BE2C (cell line): ENCODE results near the gene SYK.
A peak's percentile ranks its signal among the peaks of the same experiment; 100 is the strongest.

Experiments used
- DNase-seq: peaks from one replicate; pipeline ENCODE4 v3.0.0-alpha.2; 2020
- H3K27me3 ChIP-seq: fragments of 250-450 bp; sonication (Bioruptor Pico); 2 replicates; pipeline ENCODE4 v1.5.1; 2020; ENCODE audit warnings: mild to moderate bottlenecking
- H3K36me3 ChIP-seq: fragments of 250-450 bp; sonication (Bioruptor Pico); 2 replicates; pipeline ENCODE4 v1.5.1; 2020; ENCODE audit warnings: mild to moderate bottlenecking
- H3K4me1 ChIP-seq: fragments of 250-450 bp; sonication (Bioruptor Pico); 2 replicates; pipeline ENCODE4 v1.5.1; 2020
- H3K4me3 ChIP-seq: 2 replicates; pipeline ENCODE4 v1.5.1; 2011; ENCODE audit warnings: low read depth, low read length
- H3K9me3 ChIP-seq: fragments of 250-450 bp; sonication (Bioruptor Pico); 2 replicates; pipeline ENCODE4 v1.5.1; 2020
- TF ChIP-seq, protein P1 (sequence below): IDR thresholded peaks from 2 replicates; pipeline ENCODE4 v1.5.1; 2012; ENCODE audit warnings: mild to moderate bottlenecking, low read depth, low read length

SYK gene

DNA sequence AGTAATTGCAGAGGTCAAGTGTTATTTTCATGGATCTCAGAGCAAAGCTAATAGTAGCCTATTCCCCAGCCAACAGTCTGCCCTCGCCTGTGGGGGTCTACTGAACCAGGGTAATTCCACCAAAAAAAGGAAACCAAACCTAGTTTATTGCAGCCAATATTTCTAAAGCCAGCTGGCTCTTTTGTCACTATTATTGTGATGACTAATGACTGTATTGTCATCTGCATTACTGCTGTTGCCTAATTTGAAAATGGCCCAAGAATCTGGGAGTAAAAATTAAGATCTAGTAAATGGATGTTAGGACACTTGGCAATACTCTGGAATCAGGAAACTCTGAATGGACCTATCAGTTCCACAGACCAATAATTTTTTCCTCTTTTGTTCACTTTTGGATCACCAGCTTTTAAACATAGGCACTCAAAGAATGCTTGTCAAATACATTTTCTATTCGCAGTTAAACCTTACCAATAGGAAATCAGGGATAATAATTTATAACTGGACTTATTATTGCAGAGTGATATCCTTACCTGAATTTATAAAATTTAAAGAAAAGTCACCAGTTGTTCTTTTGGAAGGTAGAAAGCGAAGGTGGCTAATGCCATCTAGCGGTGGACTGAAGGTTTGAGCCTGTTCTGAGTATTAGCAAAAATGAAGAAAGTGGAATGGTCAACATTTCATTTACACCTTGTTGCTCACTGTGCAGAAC, 69.2 kb downstream of the SYK start:
- no peak overlapping the region for H3K4me3 ChIP-seq
- H3K9me3 ChIP-seq: no peaks in the 10 kb centered on the region
- no peaks in the 10 kb centered on the region for H3K4me1 ChIP-seq
- TF ChIP-seq, protein P1, sequence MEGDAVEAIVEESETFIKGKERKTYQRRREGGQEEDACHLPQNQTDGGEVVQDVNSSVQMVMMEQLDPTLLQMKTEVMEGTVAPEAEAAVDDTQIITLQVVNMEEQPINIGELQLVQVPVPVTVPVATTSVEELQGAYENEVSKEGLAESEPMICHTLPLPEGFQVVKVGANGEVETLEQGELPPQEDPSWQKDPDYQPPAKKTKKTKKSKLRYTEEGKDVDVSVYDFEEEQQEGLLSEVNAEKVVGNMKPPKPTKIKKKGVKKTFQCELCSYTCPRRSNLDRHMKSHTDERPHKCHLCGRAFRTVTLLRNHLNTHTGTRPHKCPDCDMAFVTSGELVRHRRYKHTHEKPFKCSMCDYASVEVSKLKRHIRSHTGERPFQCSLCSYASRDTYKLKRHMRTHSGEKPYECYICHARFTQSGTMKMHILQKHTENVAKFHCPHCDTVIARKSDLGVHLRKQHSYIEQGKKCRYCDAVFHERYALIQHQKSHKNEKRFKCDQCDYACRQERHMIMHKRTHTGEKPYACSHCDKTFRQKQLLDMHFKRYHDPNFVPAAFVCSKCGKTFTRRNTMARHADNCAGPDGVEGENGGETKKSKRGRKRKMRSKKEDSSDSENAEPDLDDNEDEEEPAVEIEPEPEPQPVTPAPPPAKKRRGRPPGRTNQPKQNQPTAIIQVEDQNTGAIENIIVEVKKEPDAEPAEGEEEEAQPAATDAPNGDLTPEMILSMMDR: peak; percentile 91
- H3K27me3 ChIP-seq: peaks cover 14% of the 10 kb centered on the region
- H3K36me3 ChIP-seq: no peaks in the 10 kb centered on the region
- DNase-seq: peak; percentile 37

DNA sequence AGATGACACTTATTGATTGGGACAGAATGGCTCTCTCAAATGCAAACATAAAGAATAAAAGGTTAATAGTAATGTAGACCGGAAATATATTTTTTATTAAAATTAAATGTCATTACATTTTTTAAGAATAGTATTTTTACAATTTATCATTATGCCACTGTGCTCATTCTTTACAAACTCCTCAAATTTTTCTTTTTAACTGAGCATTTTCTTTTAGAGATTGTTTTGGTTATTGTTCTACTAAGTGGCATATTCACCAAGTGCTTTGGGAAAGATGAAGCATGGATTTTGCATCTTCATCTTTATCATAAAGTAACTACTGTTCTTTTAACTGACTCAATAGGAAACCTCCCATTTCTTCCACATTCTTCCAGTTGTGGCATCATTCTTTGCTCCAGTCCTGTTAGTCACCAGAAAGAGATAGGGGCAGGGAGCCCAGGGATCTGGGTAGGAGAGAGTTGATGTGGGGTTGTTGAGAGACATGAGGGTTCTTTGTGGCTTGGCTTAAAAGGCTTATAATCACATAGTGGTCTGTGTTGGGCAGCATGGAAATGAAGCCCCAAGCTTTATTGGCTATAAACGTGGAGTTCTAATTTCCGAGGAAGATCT, 69.8 kb downstream of the SYK start:
- Histone ChIP-seq H3K4me3 (no peak overlapping the region), H3K36me3 (no peaks in the 10 kb centered on the region), H3K4me1 (no peaks in the 10 kb centered on the region), H3K27me3 (peaks cover 14% of the 10 kb centered on the region), H3K9me3 (no peaks in the 10 kb centered on the region)
- TF ChIP-seq, protein P1: no peak
- no peak for DNase-seq

DNA sequence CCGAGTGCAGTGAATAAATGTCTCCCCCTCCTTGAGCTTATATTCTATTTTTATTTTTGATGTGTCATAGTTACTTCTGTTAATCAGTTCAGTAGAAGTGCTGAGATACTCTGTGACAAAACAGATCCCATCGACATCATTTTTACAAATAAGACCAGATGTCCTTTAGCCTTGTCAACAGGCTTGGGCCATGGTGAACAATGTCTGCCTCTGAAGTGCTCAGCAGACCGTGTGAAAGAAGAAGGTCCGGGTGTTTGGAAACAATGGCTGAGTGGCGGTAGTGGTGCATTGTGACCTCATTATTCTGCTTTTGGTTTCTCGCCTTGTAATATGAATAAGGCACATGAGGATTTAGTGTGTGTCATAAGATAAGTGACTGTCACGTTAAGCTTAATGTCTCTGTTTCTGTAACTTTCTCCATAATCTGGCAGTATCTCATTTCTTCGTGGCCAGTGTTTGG, 71.2 kb downstream of the SYK start:
- DNase-seq: no peak
- TF ChIP-seq, protein P1: no peak
- Histone ChIP-seq H3K4me3 (no peak overlapping the region), H3K4me1 (no peaks in the 10 kb centered on the region; the same call in 1 of the 2 replicates), H3K36me3 (no peaks in the 10 kb centered on the region), H3K9me3 (no peaks in the 10 kb centered on the region), H3K27me3 (peaks cover 10% of the 10 kb centered on the region; the same call in 1 of the 2 replicates)

DNA sequence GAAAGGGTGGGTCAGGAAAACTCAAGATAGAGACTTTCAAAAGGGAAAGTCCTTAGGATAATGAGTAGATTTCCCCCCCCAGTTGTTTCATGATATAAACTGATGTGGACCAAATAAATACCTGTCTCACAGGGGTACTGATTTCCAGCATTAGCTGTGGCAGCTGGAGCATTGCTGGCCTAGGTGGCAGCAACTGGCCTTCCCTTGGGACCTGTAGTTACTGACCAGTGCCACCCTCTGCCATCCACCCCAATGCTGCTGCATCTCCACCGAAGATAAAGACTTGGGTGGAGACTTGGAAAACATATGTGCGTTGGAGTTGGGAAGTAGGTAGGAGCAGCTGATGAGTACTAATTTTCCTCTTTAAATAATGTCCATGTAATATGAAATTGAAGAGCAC, 71.8 kb downstream of the SYK start:
- TF ChIP-seq, protein P1: no peak
- Histone ChIP-seq H3K27me3 (peaks cover 10% of the 10 kb centered on the region; the same call in 1 of the 2 replicates), H3K9me3 (no peaks in the 10 kb centered on the region), H3K4me1 (no peaks in the 10 kb centered on the region; the same call in 1 of the 2 replicates), H3K4me3 (no peak overlapping the region), H3K36me3 (no peaks in the 10 kb centered on the region)
- DNase-seq: no peak

DNA sequence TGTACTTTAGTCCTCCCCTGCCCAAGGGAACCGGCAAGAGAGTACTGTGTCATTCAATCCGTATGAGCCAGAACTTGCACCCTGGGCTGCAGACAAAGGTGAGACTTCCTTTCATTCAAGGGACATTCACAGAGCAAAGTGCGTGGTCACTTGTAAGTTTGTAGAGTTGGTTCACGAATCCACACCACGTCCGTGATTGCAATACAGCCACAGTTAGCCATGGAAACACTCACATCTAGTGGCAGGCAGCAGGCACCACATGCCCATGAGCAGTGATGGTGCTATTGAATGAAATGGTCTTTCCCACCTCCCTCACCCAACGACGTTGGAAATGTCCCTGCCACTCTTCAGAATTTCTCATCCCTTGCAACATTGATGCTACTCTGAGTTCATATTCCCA, 72.6 kb downstream of the SYK start:
- Histone ChIP-seq H3K36me3 (no peaks in the 10 kb centered on the region), H3K9me3 (no peaks in the 10 kb centered on the region), H3K27me3 (peaks cover 10% of the 10 kb centered on the region), H3K4me3 (no peak overlapping the region), H3K4me1 (no peaks in the 10 kb centered on the region; the same call in 1 of the 2 replicates)
- DNase-seq: no peak
- TF ChIP-seq, protein P1: peak; percentile 28; the same call in 1 of the 2 replicates

DNA sequence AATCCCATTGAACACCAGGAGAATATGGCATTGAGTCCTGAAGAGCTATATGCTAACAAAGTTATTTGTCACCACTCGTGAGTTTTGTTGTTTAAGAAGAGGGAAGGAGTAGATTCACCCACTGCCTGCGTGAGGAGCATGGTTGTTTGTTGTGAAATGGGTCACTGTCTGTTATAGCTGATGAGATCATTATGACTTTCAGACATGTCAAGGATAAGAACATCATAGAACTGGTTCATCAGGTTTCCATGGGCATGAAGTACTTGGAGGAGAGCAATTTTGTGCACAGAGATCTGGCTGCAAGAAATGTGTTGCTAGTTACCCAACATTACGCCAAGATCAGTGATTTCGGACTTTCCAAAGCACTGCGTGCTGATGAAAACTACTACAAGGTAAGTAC, 76.9 kb downstream of the SYK start:
- TF ChIP-seq, protein P1: no peak
- H3K4me3 ChIP-seq: no peak overlapping the region
- no peaks in the 10 kb centered on the region; the same call in 1 of the 2 replicates for H3K4me1 ChIP-seq
- H3K9me3 ChIP-seq: no peaks in the 10 kb centered on the region
- DNase-seq: no peak
- no peaks in the 10 kb centered on the region for H3K36me3 ChIP-seq
- no peaks in the 10 kb centered on the region; the same call in 1 of the 2 replicates for H3K27me3 ChIP-seq
